NCI-H2029 (cell line): ENCODE data around the gene CDC42EP1.

ENCODE experiments used
- DNase-seq: peaks from one replicate; lab custom pipeline; 2025; lab: John Stamatoyannopoulos, UW

The CDC42EP1 gene

GRCh38 chr22:37611207-37611606, 50.9 kb downstream of the CDC42EP1 start:
- no peak for DNase-seq

GRCh38 chr22:37616201-37617083, 56.2 kb downstream of the CDC42EP1 start:
- DNase-seq: no peak

GRCh38 chr22:37617431-37617830, 57.2 kb downstream of the CDC42EP1 start:
- no peak for DNase-seq

GRCh38 chr22:37618072-37618656, 57.9 kb downstream of the CDC42EP1 start:
- DNase-seq: no peak

- no peak for DNase-seq
Measured at GRCh38 chr22:37618674-37619073, 58.4 kb downstream of the CDC42EP1 start.
